HEK293 (cell line): ENCODE data around the gene B3GAT1.
A peak's percentile ranks its signal among the peaks of the same experiment; 100 is the strongest.

ENCODE experiments used
- BCL11A ChIP-seq: fragments of 450-650 bp; formaldehyde crosslinking; IDR thresholded peaks from 2 replicates; pipeline ENCODE4 v1.5.1; 2016; ENCODE audit warnings: low read depth, missing biosample characterization, missing genetic modification characterization
- CTCF ChIP-seq: fragments of 450-650 bp; formaldehyde crosslinking; IDR thresholded peaks from 2 replicates; pipeline ENCODE4 v1.5.1; 2016; ENCODE audit warnings: missing biosample characterization, missing genetic modification characterization
- PRDM1 ChIP-seq: fragments of 450-650 bp; formaldehyde crosslinking; IDR thresholded peaks from 2 replicates; pipeline ENCODE4; 2016; ENCODE audit warnings: missing biosample characterization, missing genetic modification characterization
- PRDM4 ChIP-seq: fragments of 450-650 bp; formaldehyde crosslinking; IDR thresholded peaks from 2 replicates; pipeline ENCODE4 v1.5.1; 2017; ENCODE audit warnings: missing biosample characterization, missing genetic modification characterization
- SETDB1 ChIP-seq: IDR thresholded peaks from one replicate; pipeline ENCODE4 v1.6.1; 2017; ENCODE audit warnings: mild to moderate bottlenecking, low read length, moderate library complexity, mixed read lengths; ENCODE audit not compliant: insufficient read length
- ZBTB26 ChIP-seq: fragments of 450-650 bp; formaldehyde crosslinking; optimal IDR thresholded peaks from 2 replicates; pipeline ENCODE3; 2016; ENCODE audit warnings: missing biosample characterization, mild to moderate bottlenecking, missing genetic modification characterization
- ZFP3 ChIP-seq: fragments of 450-650 bp; formaldehyde crosslinking; IDR thresholded peaks from 2 replicates; pipeline ENCODE4 v1.5.1; 2016; ENCODE audit warnings: low read depth, missing biosample characterization, missing genetic modification characterization
- ZNF138 ChIP-seq: fragments of 450-650 bp; formaldehyde crosslinking; IDR thresholded peaks from 2 replicates; pipeline ENCODE4 v1.5.1; 2016; ENCODE audit warnings: missing biosample characterization, missing genetic modification characterization, borderline replicate concordance
- ZNF24 ChIP-seq: fragments of 450-650 bp; formaldehyde crosslinking; IDR thresholded peaks from 2 replicates; pipeline ENCODE4 v1.5.1; 2016; ENCODE audit warnings: missing biosample characterization, missing genetic modification characterization
- ZNF266 ChIP-seq: fragments of 450-650 bp; formaldehyde crosslinking; IDR thresholded peaks from 2 replicates; pipeline ENCODE4 v1.5.1; 2016; ENCODE audit warnings: missing biosample characterization, missing genetic modification characterization, low read depth
- ZNF324 ChIP-seq: fragments of 450-650 bp; formaldehyde crosslinking; IDR thresholded peaks from 2 replicates; pipeline ENCODE4 v1.5.1; 2016; ENCODE audit warnings: missing biosample characterization, missing genetic modification characterization
- ZNF658 ChIP-seq: fragments of 450-650 bp; formaldehyde crosslinking; IDR thresholded peaks from 2 replicates; pipeline ENCODE4; 2016; ENCODE audit warnings: missing biosample characterization, missing genetic modification characterization
- ZNF670 ChIP-seq: fragments of 450-650 bp; formaldehyde crosslinking; IDR thresholded peaks from 2 replicates; pipeline ENCODE4 v1.5.1; 2016; ENCODE audit warnings: missing biosample characterization, missing genetic modification characterization, low read depth

- TF ChIP-seq CTCF (tag by site-specific recombination) (0 out of 2 replicates have a peak, but pooled peaks have one; percentile 14), PRDM1 (tag by site-specific recombination) (no peak), BCL11A (tag by site-specific recombination) (no peak), ZFP3 (tag by site-specific recombination) (no peak), ZNF670 (tag by site-specific recombination) (no peak), ZNF138 (tag by site-specific recombination) (no peak), ZNF266 (no peak), ZNF324 (tag by site-specific recombination) (no peak), ZBTB26 (no peak), PRDM4 (tag by site-specific recombination) (no peak), ZNF658 (tag by site-specific recombination) (no peak), ZNF24 (tag by site-specific recombination) (no peak), SETDB1 (no peak)
Measured at GRCh38 chr11:134393638-134394037, 18.4 kb downstream of the B3GAT1 start.
